Bronchial epithelial cell (primary cell): ENCODE measurements around the gene PHF21B. TPM values are rescaled to one million over a fixed set of nuclear protein-coding genes. Genes with fewer than 3 reads are reported as not detected.
"Not testable (repeated sequence)": the region's sequence is repeated elsewhere in the genome, so short reads cannot be mapped to it uniquely, and the experiment has no call there.

ENCODE experiments used
- DNase-seq: peaks from one replicate; pipeline ENCODE4 v3.0.0-alpha.2; 2010; ENCODE audit warnings: low read depth
- FAIRE-seq: peaks from 2 replicates; lab custom pipeline; 2011; peaks lifted over from hg19 to GRCh38; lab: Jason Lieb, UNC
- H3K27me3 ChIP-seq: 2 replicates; pipeline ENCODE4 v1.5.1; 2011; ENCODE audit warnings: low read length; ENCODE audit not compliant: control insufficient read depth, insufficient read depth
- H3K36me3 ChIP-seq: 2 replicates; pipeline ENCODE4 v1.5.1; 2011; ENCODE audit warnings: low read length; ENCODE audit not compliant: control insufficient read depth, insufficient read depth
- H3K4me3 ChIP-seq: 2 replicates; pipeline ENCODE4 v1.5.1; 2011; ENCODE audit warnings: mild to moderate bottlenecking, low read depth, low read length, control low read depth
- CTCF ChIP-seq: IDR thresholded peaks from 2 replicates; pipeline ENCODE4 v1.5.1; 2011; ENCODE audit warnings: mild to moderate bottlenecking, moderate library complexity, low read length, control low read depth, inconsistent platforms; ENCODE audit not compliant: insufficient read depth, severe bottlenecking
- total RNA-seq: library from RNA; depleted of rRNA; stranded (reverse); fragments of >200 nt; gene quantifications from 2 replicates; pipeline ENCODE4 v1.2.1, GENCODE V29; 2014

PHF21B gene
- total RNA-seq, 1 donor from 2014 or later, result not detected

GRCh38 chr22:44859641-44860040 is 150.2 kb downstream of the PHF21B start:
- H3K27me3 ChIP-seq, result no peaks in the 10 kb centered on the region
- H3K36me3 ChIP-seq, result peaks cover 3% of the 10 kb centered on the region
- FAIRE-seq (peak; percentile 75), DNase-seq (no peak)
- no peak overlapping the region for H3K4me3 ChIP-seq
- no peak for TF ChIP-seq CTCF

- peak; percentile 15 for DNase-seq
- H3K27me3 ChIP-seq, H3K4me3 ChIP-seq, H3K36me3 ChIP-seq: not testable (repeated sequence)
- FAIRE-seq, result peak; percentile 7
Measured at GRCh38 chr22:44858819-44859218, 151.0 kb downstream of the PHF21B start.

GRCh38 chr22:44855855-44856254 is 153.9 kb downstream of the PHF21B start:
- FAIRE-seq (peak; percentile 72), DNase-seq (no peak)
- TF ChIP-seq CTCF, result no peak
- no peaks in the 10 kb centered on the region for H3K27me3 ChIP-seq
- H3K36me3 ChIP-seq, result peaks cover 1% of the 10 kb centered on the region
- H3K4me3 ChIP-seq, result no peak overlapping the region

- not testable (repeated sequence) for FAIRE-seq, H3K36me3 ChIP-seq
Measured at GRCh38 chr22:44854641-44855040, 155.2 kb downstream of the PHF21B start.

GRCh38 chr22:44850946-44851345 is 158.9 kb downstream of the PHF21B start:
- TF ChIP-seq CTCF, result no peak
- H3K36me3 ChIP-seq, result peaks cover 9% of the 10 kb centered on the region
- no peaks in the 10 kb centered on the region for H3K27me3 ChIP-seq
- H3K4me3 ChIP-seq, result no peak overlapping the region
- DNase-seq (no peak), FAIRE-seq (no peak)

More at GRCh38 chr22:44854641-44855040, 155.2 kb downstream of the PHF21B start:
- not testable (repeated sequence) for DNase-seq, H3K27me3 ChIP-seq, H3K4me3 ChIP-seq

- peaks cover 10% of the 10 kb centered on the region for H3K36me3 ChIP-seq
Measured at GRCh38 chr22:44848791-44849420, 160.9 kb downstream of the PHF21B start.

More at GRCh38 chr22:44848791-44849420, 160.9 kb downstream of the PHF21B start:
- Histone ChIP-seq H3K27me3 (no peaks in the 10 kb centered on the region), H3K4me3 (no peak overlapping the region)
- FAIRE-seq (no peak), DNase-seq (no peak)
- no peak for TF ChIP-seq CTCF
